SK-N-SH treated with all-trans-retinoic acid at 6 μM for 48 hours (cell line): Measurements from ENCODE around the gene HOXD12.

ENCODE experiments used
- ATAC-seq: fragments of 200-7000 bp; cut with Tn5 transposase; 3 replicates; pipeline ENCODE4 v1.9.1; 2020; ENCODE audit warnings: mild to moderate bottlenecking, moderate library complexity
- ARNTL ChIP-seq: fragments of 450-650 bp; formaldehyde crosslinking; IDR thresholded peaks from 2 replicates; pipeline ENCODE4 v1.5.0; 2020; ENCODE audit warnings: low read depth, mild to moderate bottlenecking, moderate library complexity, borderline replicate concordance
- BACH2 ChIP-seq: fragments of 250-450 bp; sonication (Bioruptor Pico); IDR thresholded peaks from 2 replicates; pipeline ENCODE4 v1.9.0; 2021; ENCODE audit warnings: mild to moderate bottlenecking, borderline replicate concordance
- CSDC2 ChIP-seq: fragments of 250-450 bp; sonication (Bioruptor Pico); IDR thresholded peaks from 2 replicates; pipeline ENCODE4 v1.5.0; 2020; ENCODE audit warnings: mild to moderate bottlenecking, moderate library complexity
- ESRRG ChIP-seq: fragments of 250-450 bp; sonication (Bioruptor Pico); IDR thresholded peaks from 2 replicates; pipeline ENCODE4 v1.6.1; 2021; ENCODE audit warnings: mild to moderate bottlenecking
- GLIS3 ChIP-seq: fragments of 250-450 bp; sonication (Bioruptor Pico); IDR thresholded peaks from 2 replicates; pipeline ENCODE4 v1.5.0; 2020; ENCODE audit warnings: mild to moderate bottlenecking, moderate library complexity
- ISL1 ChIP-seq: fragments of 250-450 bp; sonication (Bioruptor Pico); IDR thresholded peaks from 2 replicates; pipeline ENCODE4 v2.1.2; 2022; ENCODE audit warnings: mild to moderate bottlenecking, moderate library complexity
- OSR1 ChIP-seq: fragments of 250-450 bp; sonication (Bioruptor Pico); IDR thresholded peaks from 2 replicates; pipeline ENCODE4 v1.8.0; 2022; ENCODE audit warnings: moderate library complexity, mild to moderate bottlenecking, inconsistent platforms
- PPARA ChIP-seq: fragments of 250-450 bp; sonication (Bioruptor Pico); IDR thresholded peaks from 2 replicates; pipeline ENCODE4 v1.5.0; 2020; ENCODE audit warnings: mild to moderate bottlenecking, borderline replicate concordance
- RARB ChIP-seq: fragments of 250-450 bp; sonication (Bioruptor Pico); IDR thresholded peaks from 2 replicates; pipeline ENCODE4 v1.8.0; 2021; ENCODE audit warnings: mild to moderate bottlenecking, moderate library complexity
- SNAI2 ChIP-seq: fragments of 250-450 bp; sonication (Bioruptor Pico); IDR thresholded peaks from 2 replicates; pipeline ENCODE4 v1.5.0; 2020; ENCODE audit warnings: mild to moderate bottlenecking, moderate library complexity
- TCF4 ChIP-seq: fragments of 250-450 bp; sonication (Bioruptor Pico); IDR thresholded peaks from 2 replicates; pipeline ENCODE4 v1.8.0; 2021; ENCODE audit warnings: mild to moderate bottlenecking, moderate library complexity, borderline replicate concordance
- TOX ChIP-seq: fragments of 250-450 bp; sonication (Bioruptor Pico); IDR thresholded peaks from 2 replicates; pipeline ENCODE4 v1.8.0; 2021; ENCODE audit warnings: mild to moderate bottlenecking, moderate library complexity, borderline replicate concordance
- ZC3H10 ChIP-seq: fragments of 250-450 bp; sonication (Bioruptor Pico); IDR thresholded peaks from 2 replicates; pipeline ENCODE4 v1.5.1; 2021; ENCODE audit warnings: mild to moderate bottlenecking, moderate library complexity
- ZFP3 ChIP-seq: fragments of 250-450 bp; sonication (Bioruptor Pico); IDR thresholded peaks from 2 replicates; pipeline ENCODE4 v1.5.0; 2020; ENCODE audit warnings: mild to moderate bottlenecking, moderate library complexity
- ZFP30 ChIP-seq: fragments of 450-650 bp; formaldehyde crosslinking; IDR thresholded peaks from 2 replicates; pipeline ENCODE4 v1.5.0; 2022; ENCODE audit warnings: mild to moderate bottlenecking, moderate library complexity
- ZNF565 ChIP-seq: fragments of 450-650 bp; formaldehyde crosslinking; conservative IDR thresholded peaks from 2 replicates; pipeline ENCODE4 v1.5.0; 2020; ENCODE audit warnings: low read depth, mild to moderate bottlenecking, moderate library complexity
- ZNF70 ChIP-seq: fragments of 450-650 bp; formaldehyde crosslinking; IDR thresholded peaks from 2 replicates; pipeline ENCODE4 v1.5.0; 2020; ENCODE audit warnings: mild to moderate bottlenecking, moderate library complexity
- ZNF8 ChIP-seq: fragments of 450-650 bp; formaldehyde crosslinking; IDR thresholded peaks from 2 replicates; pipeline ENCODE4 v1.5.0; 2020; ENCODE audit warnings: mild to moderate bottlenecking, moderate library complexity
- TF ChIP-seq, protein P1 (sequence below): fragments of 250-450 bp; sonication (Bioruptor Pico); IDR thresholded peaks from 2 replicates; pipeline ENCODE4 v1.5.1; 2020; ENCODE audit warnings: low read depth, mild to moderate bottlenecking, moderate library complexity
- TF ChIP-seq, protein P2 (sequence below): fragments of 250-450 bp; sonication (Bioruptor Pico); IDR thresholded peaks from 2 replicates; pipeline ENCODE4 v1.5.0; 2020; ENCODE audit warnings: mild to moderate bottlenecking, moderate library complexity
- TF ChIP-seq, protein P3 (sequence below): fragments of 250-450 bp; sonication (Bioruptor Pico); IDR thresholded peaks from 2 replicates; pipeline ENCODE4 v1.5.1; 2021; ENCODE audit warnings: mild to moderate bottlenecking, moderate library complexity
- TF ChIP-seq, protein P4 (sequence below): fragments of 250-450 bp; sonication (Bioruptor Pico); IDR thresholded peaks from 2 replicates; pipeline ENCODE4 v1.8.0; 2020; ENCODE audit warnings: mild to moderate bottlenecking, moderate library complexity, borderline replicate concordance

HOXD12 gene

DNA sequence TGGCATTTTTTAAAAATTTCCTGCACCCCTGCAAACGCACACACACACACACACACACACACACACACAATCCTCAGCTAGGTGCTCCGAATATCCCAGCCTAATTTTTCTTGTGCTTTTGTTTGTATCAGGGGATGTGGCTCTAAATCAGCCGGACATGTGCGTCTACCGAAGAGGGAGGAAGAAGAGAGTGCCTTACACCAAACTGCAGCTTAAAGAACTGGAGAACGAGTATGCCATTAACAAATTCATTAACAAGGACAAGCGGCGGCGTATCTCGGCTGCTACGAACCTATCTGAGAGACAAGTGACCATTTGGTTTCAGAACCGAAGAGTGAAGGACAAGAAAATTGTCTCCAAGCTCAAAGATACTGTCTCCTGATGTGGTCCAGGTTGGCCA is 5.2 kb upstream of the HOXD12 start (continued):
- TF ChIP-seq ZFP3 (CRISPR knock-in tag) = no peak
- TF ChIP-seq CSDC2 (CRISPR knock-in tag) = no peak
- TF ChIP-seq, protein P1, sequence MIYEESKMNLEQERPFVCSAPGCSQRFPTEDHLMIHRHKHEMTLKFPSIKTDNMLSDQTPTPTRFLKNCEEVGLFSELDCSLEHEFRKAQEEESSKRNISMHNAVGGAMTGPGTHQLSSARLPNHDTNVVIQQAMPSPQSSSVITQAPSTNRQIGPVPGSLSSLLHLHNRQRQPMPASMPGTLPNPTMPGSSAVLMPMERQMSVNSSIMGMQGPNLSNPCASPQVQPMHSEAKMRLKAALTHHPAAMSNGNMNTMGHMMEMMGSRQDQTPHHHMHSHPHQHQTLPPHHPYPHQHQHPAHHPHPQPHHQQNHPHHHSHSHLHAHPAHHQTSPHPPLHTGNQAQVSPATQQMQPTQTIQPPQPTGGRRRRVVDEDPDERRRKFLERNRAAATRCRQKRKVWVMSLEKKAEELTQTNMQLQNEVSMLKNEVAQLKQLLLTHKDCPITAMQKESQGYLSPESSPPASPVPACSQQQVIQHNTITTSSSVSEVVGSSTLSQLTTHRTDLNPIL (CRISPR knock-in tag) = no peak

DNA sequence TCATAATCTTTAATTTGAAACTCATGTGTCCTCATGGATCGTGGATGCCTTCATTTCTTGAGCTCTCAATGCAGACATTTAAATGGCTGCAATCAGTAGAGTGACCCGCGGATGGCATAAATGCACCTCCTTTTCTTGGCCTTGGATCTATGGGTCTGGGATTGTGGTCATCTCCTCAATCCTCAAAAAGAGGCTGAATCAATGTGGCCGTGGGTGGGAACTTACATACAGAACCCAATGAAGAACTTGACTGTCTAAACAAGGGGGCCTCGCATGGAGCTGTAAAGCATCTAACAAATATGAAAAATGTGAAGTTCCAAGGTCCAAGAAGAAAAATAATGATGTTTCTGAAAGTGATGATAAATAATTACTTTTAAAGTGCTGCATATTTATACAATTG is 4.2 kb upstream of the HOXD12 start:
- TF ChIP-seq ZC3H10 (CRISPR knock-in tag) = no peak
- TF ChIP-seq TOX (CRISPR knock-in tag) = no peak
- no peak for TF ChIP-seq BACH2
- TF ChIP-seq CSDC2 (CRISPR knock-in tag) = no peak
- TF ChIP-seq ARNTL = no peak
- no peak for TF ChIP-seq OSR1 (CRISPR knock-in tag)
- no peak for TF ChIP-seq PPARA
- TF ChIP-seq, protein P2, sequence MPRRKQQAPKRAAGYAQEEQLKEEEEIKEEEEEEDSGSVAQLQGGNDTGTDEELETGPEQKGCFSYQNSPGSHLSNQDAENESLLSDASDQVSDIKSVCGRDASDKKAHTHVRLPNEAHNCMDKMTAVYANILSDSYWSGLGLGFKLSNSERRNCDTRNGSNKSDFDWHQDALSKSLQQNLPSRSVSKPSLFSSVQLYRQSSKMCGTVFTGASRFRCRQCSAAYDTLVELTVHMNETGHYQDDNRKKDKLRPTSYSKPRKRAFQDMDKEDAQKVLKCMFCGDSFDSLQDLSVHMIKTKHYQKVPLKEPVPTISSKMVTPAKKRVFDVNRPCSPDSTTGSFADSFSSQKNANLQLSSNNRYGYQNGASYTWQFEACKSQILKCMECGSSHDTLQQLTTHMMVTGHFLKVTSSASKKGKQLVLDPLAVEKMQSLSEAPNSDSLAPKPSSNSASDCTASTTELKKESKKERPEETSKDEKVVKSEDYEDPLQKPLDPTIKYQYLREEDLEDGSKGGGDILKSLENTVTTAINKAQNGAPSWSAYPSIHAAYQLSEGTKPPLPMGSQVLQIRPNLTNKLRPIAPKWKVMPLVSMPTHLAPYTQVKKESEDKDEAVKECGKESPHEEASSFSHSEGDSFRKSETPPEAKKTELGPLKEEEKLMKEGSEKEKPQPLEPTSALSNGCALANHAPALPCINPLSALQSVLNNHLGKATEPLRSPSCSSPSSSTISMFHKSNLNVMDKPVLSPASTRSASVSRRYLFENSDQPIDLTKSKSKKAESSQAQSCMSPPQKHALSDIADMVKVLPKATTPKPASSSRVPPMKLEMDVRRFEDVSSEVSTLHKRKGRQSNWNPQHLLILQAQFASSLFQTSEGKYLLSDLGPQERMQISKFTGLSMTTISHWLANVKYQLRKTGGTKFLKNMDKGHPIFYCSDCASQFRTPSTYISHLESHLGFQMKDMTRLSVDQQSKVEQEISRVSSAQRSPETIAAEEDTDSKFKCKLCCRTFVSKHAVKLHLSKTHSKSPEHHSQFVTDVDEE (CRISPR knock-in tag) = no peak
- no peak for TF ChIP-seq ZNF8 (CRISPR knock-in tag)
- TF ChIP-seq ZNF565 = no peak
- TF ChIP-seq ESRRG = no peak
- TF ChIP-seq SNAI2 = no peak
- TF ChIP-seq, protein P3, sequence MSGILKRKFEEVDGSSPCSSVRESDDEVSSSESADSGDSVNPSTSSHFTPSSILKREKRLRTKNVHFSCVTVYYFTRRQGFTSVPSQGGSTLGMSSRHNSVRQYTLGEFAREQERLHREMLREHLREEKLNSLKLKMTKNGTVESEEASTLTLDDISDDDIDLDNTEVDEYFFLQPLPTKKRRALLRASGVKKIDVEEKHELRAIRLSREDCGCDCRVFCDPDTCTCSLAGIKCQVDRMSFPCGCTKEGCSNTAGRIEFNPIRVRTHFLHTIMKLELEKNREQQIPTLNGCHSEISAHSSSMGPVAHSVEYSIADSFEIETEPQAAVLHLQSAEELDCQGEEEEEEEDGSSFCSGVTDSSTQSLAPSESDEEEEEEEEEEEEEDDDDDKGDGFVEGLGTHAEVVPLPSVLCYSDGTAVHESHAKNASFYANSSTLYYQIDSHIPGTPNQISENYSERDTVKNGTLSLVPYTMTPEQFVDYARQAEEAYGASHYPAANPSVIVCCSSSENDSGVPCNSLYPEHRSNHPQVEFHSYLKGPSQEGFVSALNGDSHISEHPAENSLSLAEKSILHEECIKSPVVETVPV (CRISPR knock-in tag) = no peak
- TF ChIP-seq ZFP30 (CRISPR knock-in tag) = no peak
- no peak for TF ChIP-seq ISL1 (CRISPR knock-in tag)
- TF ChIP-seq GLIS3 (CRISPR knock-in tag) = no peak
- TF ChIP-seq, protein P1 (CRISPR knock-in tag) = no peak
- ATAC-seq = no peak

DNA sequence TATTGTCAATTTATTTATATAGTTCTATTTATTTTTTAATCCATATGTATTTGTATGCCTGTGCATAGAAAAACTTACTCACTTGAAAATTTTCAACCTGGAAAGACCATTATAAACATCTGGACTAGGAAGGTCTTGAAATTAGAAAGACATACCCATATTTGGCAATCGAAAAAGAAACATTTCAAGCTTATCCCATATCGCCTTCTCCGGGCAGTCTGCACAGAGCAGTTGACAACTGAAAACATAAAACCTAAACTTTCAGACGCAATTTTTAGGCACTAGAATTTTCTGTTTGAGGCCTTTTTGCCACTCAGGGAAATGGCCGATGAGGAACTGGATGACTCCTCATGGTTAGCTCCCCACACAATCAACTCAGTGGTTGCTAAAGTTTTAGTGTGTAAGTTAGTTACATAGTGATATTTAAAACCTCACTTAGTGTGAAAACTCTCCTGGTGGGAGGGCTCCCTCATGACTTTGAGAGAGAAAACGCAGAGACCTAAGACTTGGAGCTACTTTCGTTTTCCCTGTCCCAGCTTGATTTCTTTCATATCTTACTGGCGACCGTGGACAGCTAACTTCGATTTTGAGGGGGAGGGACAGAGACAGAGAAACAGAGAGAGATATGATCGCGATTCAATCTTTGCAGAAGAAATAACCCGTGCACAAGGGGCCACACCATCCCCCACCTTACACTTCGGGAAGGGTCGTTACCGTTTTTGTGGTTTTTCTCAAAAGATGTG is 3.2 kb upstream of the HOXD12 start:
- ATAC-seq = no peak
- TF ChIP-seq TCF4 (CRISPR knock-in tag) = no peak
- no peak for TF ChIP-seq ZC3H10 (CRISPR knock-in tag)
- no peak for TF ChIP-seq GLIS3 (CRISPR knock-in tag)
- TF ChIP-seq, protein P2 (CRISPR knock-in tag) = no peak
- TF ChIP-seq, protein P4, sequence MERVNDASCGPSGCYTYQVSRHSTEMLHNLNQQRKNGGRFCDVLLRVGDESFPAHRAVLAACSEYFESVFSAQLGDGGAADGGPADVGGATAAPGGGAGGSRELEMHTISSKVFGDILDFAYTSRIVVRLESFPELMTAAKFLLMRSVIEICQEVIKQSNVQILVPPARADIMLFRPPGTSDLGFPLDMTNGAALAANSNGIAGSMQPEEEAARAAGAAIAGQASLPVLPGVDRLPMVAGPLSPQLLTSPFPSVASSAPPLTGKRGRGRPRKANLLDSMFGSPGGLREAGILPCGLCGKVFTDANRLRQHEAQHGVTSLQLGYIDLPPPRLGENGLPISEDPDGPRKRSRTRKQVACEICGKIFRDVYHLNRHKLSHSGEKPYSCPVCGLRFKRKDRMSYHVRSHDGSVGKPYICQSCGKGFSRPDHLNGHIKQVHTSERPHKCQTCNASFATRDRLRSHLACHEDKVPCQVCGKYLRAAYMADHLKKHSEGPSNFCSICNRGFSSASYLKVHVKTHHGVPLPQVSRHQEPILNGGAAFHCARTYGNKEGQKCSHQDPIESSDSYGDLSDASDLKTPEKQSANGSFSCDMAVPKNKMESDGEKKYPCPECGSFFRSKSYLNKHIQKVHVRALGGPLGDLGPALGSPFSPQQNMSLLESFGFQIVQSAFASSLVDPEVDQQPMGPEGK (CRISPR knock-in tag) = no peak
- TF ChIP-seq ZNF70 = no peak
- no peak for TF ChIP-seq ZFP30 (CRISPR knock-in tag)
- TF ChIP-seq, protein P3 (CRISPR knock-in tag) = no peak
- TF ChIP-seq, protein P1 (CRISPR knock-in tag) = no peak
- TF ChIP-seq BACH2 = no peak
- TF ChIP-seq RARB (CRISPR knock-in tag) = no peak
- TF ChIP-seq SNAI2 = no peak
- TF ChIP-seq ZNF8 (CRISPR knock-in tag) = no peak
- TF ChIP-seq OSR1 (CRISPR knock-in tag) = no peak
- TF ChIP-seq PPARA = no peak
- no peak for TF ChIP-seq ZNF565
